ENCODE measurements around the gene ARRB1.

GRCh38 chr11:75249704-75250103 is 101.8 kb downstream of the ARRB1 start:
- no peak for TF ChIP-seq RAD21 (IDR thresholded peaks at IDR 0.05; ENCODE audit: low read depth)
- TF ChIP-seq POLR2A (IDR thresholded peaks at IDR 0.05; ENCODE audit: borderline replicate concordance, extremely low read depth, insufficient read depth, insufficient read length) = no peak
- TF ChIP-seq TCF7L2 (IDR thresholded peaks at IDR 0.05; ENCODE audit: borderline replicate concordance, extremely low read depth, insufficient read depth, insufficient read length) = no peak
- no peak for TF ChIP-seq CTCF (IDR thresholded peaks at IDR 0.05 in 2 of 3, conservative IDR thresholded peaks at IDR 0.05 in 1 of 3; ENCODE audit: borderline replicate concordance in 1 of 3, insufficient read depth in 1 of 3, low read depth in 2 of 3, low read length in 2 of 3)
- no peak for TF ChIP-seq POLR2AphosphoS5 (IDR thresholded peaks at IDR 0.05; ENCODE audit: low read depth, low read length)
- no peak for TF ChIP-seq SRF (IDR thresholded peaks at IDR 0.05; ENCODE audit: low read depth)
- TF ChIP-seq CEBPB (IDR thresholded peaks at IDR 0.05; ENCODE audit: low read depth) = no peak
- TF ChIP-seq JUND (IDR thresholded peaks at IDR 0.05) = no peak
- no peak for TF ChIP-seq SIN3A (IDR thresholded peaks at IDR 0.05; ENCODE audit: low read depth)
- TF ChIP-seq ELF1 (IDR thresholded peaks at IDR 0.05; ENCODE audit: borderline replicate concordance, low read depth) = no peak
- TF ChIP-seq ZBTB33 (IDR thresholded peaks at IDR 0.05; ENCODE audit: extremely low read depth, insufficient replicate concordance, low read length) = no peak
